HFF-Myc (cell line): ENCODE data around the gene ATP2B3.

Source experiments
- DNase-seq: peaks from one replicate; pipeline ENCODE4 v3.0.0-alpha.2; 2011; ENCODE audit warnings: low read depth; ENCODE audit errors: extremely low read depth
- H3K4me3 ChIP-seq: replicated peaks from 2 replicates; pipeline ENCODE4 v1.5.1; 2011; ENCODE audit warnings: low read depth, mild to moderate bottlenecking, control low read depth, low read length
- CTCF ChIP-seq: IDR thresholded peaks from 2 replicates; pipeline ENCODE4 v1.5.1; 2012; ENCODE audit warnings: mild to moderate bottlenecking, low read depth, low read length, control low read depth; ENCODE audit errors: missing control alignments

Gene ATP2B3

GRCh38 chrX:153569475-153569874 is 52.0 kb downstream of the ATP2B3 start:
- no peak for DNase-seq
- H3K4me3 ChIP-seq, result no peak overlapping the region
- no peak for TF ChIP-seq CTCF

- H3K4me3 ChIP-seq, result no peak overlapping the region
- no peak for DNase-seq
- no peak for TF ChIP-seq CTCF
Measured at GRCh38 chrX:153571534-153571908, 54.1 kb downstream of the ATP2B3 start.

GRCh38 chrX:153572601-153573000 is 55.2 kb downstream of the ATP2B3 start:
- DNase-seq, result no peak
- H3K4me3 ChIP-seq, result no peak overlapping the region
- TF ChIP-seq CTCF, result no peak

GRCh38 chrX:153573984-153574383 is 56.5 kb downstream of the ATP2B3 start:
- H3K4me3 ChIP-seq, result no peak overlapping the region
- no peak for TF ChIP-seq CTCF
- DNase-seq, result no peak

- H3K4me3 ChIP-seq, result no peak overlapping the region
- DNase-seq, result no peak
- TF ChIP-seq CTCF, result no peak
Measured at GRCh38 chrX:153576239-153576870, 58.9 kb downstream of the ATP2B3 start.

GRCh38 chrX:153576961-153577360 is 59.5 kb downstream of the ATP2B3 start:
- no peak overlapping the region for H3K4me3 ChIP-seq
- no peak for DNase-seq
- TF ChIP-seq CTCF, result no peak

GRCh38 chrX:153578200-153578835 is 60.9 kb downstream of the ATP2B3 start:
- no peak for TF ChIP-seq CTCF
- no peak for DNase-seq
- no peak overlapping the region for H3K4me3 ChIP-seq
